ENCODE data around the gene FRA10AC1.

DNA sequence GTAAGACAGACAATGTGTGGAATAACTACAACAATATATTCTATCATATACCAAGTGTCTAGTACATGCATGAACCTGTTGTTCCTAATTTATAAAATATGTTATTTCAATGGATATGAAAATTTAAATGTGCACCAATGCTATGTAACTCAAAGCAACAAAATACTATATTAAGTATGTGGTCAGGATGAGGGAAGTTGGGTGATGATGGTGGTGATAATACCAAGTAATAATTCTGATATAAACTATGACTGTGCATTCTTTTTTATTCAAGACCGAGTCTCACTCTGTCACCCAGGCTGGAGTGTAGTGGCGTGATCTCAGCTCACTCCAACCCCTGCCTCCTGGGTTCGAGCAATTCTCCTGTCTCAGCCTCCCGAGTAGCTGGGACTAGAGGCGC, 2.1 kb upstream of the FRA10AC1 start:
- no peak for TF ChIP-seq ZNF274 (IDR thresholded peaks at IDR 0.05; ENCODE audit: low read depth, low read length)
- no peak for TF ChIP-seq YY1 (IDR thresholded peaks at IDR 0.05; ENCODE audit: insufficient read depth, insufficient read length)
- TF ChIP-seq SUZ12 (IDR thresholded peaks at IDR 0.05; ENCODE audit: extremely low read depth, insufficient read depth, insufficient read length) = no peak

All from NT2/D1 (cell line).